ENCODE measurements around the gene YES1.

DNA sequence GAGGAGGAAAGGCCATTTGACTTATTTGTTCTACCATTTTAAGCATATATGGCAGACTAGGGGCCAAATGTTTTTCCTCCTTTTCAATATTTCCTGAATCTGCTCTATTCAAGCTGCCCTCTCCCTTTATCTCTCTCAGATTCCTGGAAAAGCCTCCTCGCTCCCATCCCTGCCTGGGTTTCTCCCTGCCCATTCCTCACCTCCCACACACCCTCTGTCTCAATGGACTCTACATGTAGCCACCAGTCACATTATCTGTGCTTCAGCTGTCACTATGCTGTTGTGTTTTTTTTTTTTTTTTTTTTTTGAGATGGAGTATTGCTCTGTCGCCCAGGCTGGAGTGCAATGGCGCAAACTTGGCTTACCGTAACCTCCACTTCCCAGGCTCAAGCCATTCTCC is 131.7 kb downstream of the YES1 start:
- TF ChIP-seq, protein P1, sequence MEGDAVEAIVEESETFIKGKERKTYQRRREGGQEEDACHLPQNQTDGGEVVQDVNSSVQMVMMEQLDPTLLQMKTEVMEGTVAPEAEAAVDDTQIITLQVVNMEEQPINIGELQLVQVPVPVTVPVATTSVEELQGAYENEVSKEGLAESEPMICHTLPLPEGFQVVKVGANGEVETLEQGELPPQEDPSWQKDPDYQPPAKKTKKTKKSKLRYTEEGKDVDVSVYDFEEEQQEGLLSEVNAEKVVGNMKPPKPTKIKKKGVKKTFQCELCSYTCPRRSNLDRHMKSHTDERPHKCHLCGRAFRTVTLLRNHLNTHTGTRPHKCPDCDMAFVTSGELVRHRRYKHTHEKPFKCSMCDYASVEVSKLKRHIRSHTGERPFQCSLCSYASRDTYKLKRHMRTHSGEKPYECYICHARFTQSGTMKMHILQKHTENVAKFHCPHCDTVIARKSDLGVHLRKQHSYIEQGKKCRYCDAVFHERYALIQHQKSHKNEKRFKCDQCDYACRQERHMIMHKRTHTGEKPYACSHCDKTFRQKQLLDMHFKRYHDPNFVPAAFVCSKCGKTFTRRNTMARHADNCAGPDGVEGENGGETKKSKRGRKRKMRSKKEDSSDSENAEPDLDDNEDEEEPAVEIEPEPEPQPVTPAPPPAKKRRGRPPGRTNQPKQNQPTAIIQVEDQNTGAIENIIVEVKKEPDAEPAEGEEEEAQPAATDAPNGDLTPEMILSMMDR (IDR thresholded peaks at IDR 0.05; ENCODE audit: extremely low read depth in 1 of 2, insufficient read depth in 1 of 2, low read depth in 1 of 2, low read length in 2 of 2) = no peak
- TF ChIP-seq, protein P2, sequence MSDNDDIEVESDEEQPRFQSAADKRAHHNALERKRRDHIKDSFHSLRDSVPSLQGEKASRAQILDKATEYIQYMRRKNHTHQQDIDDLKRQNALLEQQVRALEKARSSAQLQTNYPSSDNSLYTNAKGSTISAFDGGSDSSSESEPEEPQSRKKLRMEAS (IDR thresholded peaks at IDR 0.05; ENCODE audit: insufficient read depth, insufficient read length) = no peak
- TF ChIP-seq EZH2 (IDR thresholded peaks at IDR 0.05; ENCODE audit: borderline replicate concordance, low read depth, low read length, severe bottlenecking) = no peak
- no peak for TF ChIP-seq JUN (IDR thresholded peaks at IDR 0.05; ENCODE audit: borderline replicate concordance, insufficient read depth, insufficient read length, low read depth)
- no peak for TF ChIP-seq POLR2AphosphoS5 (IDR thresholded peaks at IDR 0.05; ENCODE audit: insufficient read depth, low read depth, low read length)
- TF ChIP-seq FOS (IDR thresholded peaks at IDR 0.05; ENCODE audit: borderline replicate concordance, insufficient read depth, low read length) = no peak

All from endothelial cell of umbilical vein (primary cell).